GM12873 (cell line): ENCODE data around the gene GSTM4.

Source experiments
- TF ChIP-seq, protein P1 (sequence below): IDR thresholded peaks from 2 replicates; pipeline ENCODE4 v1.5.1; 2012; ENCODE audit warnings: low read depth, mild to moderate bottlenecking, moderate library complexity, low read length, control low read depth; ENCODE audit not compliant: insufficient read depth; ENCODE audit errors: missing control alignments

GSTM4 gene

DNA sequence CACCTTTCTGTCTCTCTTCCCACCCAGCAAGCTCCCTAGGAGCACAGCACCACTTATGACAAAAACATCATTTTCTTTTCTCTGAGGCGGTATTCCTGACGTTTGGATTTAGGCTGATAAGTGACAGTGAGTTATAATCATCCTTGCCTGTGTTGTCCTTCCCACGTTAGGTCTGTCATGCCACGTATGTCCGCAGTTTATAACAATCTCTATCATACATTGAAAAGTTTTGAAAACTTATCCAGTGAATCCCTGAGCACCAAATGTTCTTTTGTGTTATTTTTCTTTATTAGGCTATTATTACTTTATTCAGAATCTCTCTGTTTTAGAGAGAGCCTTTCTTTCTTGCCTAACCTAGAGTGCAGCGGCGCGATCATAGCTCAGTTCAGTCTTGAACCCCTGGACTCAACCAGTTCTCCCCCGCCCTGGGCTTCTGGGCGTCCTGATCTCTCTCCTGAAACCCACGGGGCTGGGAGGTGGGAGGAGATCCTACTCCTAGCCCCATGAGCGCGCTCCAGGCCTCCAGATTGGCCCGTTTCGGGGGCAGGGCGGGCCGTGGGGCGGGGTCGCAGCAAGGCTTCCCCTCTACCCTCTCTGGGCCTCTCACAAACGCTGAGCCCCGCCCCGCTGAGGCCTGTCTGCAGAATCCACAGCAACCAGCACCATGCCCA, 11.7 kb downstream of the GSTM4 start, which contains the start of gene GSTM2:
Gene GSTM2 (plus strand): TSS at position 606 of the 671 bp plus-strand sequence. CDS start 59 bp downstream, at position 665.
- TF ChIP-seq, protein P1, sequence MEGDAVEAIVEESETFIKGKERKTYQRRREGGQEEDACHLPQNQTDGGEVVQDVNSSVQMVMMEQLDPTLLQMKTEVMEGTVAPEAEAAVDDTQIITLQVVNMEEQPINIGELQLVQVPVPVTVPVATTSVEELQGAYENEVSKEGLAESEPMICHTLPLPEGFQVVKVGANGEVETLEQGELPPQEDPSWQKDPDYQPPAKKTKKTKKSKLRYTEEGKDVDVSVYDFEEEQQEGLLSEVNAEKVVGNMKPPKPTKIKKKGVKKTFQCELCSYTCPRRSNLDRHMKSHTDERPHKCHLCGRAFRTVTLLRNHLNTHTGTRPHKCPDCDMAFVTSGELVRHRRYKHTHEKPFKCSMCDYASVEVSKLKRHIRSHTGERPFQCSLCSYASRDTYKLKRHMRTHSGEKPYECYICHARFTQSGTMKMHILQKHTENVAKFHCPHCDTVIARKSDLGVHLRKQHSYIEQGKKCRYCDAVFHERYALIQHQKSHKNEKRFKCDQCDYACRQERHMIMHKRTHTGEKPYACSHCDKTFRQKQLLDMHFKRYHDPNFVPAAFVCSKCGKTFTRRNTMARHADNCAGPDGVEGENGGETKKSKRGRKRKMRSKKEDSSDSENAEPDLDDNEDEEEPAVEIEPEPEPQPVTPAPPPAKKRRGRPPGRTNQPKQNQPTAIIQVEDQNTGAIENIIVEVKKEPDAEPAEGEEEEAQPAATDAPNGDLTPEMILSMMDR = no peak

GRCh38 chr1:109668123-109668775, 12.3 kb downstream of the GSTM4 start:
- TF ChIP-seq, protein P1 = no peak

DNA sequence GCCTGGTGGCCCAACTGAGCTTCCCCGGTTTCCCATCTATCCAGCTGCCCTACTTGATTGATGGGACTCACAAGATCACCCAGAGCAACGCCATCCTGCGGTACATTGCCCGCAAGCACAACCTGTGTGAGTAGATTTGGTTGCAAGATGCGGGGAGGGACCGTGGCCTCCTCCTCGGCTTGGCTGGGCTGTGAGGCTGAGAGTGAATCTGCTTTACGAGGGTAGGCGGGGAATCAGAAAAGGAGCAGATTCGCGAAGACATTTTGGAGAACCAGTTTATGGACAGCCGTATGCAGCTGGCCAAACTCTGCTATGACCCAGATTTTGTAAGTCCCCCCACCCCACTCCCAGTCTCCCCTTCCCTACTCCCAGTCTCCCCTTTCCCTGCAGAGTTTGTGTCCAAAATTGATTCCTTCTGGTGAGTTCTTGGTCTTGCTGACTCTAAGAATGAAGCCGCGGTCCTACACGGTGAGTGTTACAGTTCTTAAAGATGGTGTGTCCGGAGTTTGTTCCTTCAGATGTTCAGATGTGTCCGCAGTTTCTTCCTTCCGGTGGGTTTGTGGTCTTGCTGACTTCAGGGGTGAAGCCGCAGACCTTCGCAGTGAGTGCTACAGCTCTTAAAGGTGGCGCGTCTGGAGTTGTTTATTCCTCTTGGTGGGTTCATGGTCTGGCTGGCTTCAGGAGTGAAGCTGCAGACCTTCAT, 13.5 kb downstream of the GSTM4 start:
- TF ChIP-seq, protein P1 = no peak

DNA sequence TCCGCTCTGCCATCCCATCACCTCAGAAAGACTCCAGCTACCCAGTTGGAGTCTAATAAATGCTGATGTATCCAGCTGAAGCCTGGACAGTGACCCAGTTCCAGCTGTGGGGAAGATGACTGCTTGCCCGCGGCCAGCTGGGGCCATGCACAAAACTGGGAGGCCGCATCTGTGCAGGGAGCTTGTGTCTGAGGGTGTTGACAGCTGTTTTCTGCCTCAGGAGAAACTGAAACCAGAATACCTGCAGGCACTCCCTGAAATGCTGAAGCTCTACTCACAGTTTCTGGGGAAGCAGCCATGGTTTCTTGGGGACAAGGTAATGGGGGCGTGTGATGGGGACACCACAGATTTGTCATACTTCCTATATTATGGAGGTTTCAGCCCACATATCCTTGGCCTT, 15.2 kb downstream of the GSTM4 start:
- TF ChIP-seq, protein P1 = no peak

DNA sequence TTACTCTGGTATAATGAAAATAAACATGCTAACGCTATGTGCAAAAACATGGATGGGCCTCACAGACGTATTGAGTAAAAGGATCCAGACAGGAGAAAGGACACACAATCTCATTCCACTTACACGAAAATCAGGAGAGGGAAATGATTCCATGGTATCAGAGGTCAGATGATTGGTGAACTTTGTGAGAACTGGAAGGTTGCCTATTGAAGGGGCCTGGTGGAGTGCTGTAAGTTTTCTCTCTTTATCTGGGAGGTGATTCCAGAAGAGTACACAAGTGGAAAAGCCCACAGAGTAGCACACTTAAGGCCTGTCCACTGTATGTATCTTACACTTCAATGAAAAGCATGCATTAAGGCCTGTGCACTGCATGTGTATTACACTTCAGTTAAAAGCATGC, 21.6 kb downstream of the GSTM4 start:
- TF ChIP-seq, protein P1 = no peak

DNA sequence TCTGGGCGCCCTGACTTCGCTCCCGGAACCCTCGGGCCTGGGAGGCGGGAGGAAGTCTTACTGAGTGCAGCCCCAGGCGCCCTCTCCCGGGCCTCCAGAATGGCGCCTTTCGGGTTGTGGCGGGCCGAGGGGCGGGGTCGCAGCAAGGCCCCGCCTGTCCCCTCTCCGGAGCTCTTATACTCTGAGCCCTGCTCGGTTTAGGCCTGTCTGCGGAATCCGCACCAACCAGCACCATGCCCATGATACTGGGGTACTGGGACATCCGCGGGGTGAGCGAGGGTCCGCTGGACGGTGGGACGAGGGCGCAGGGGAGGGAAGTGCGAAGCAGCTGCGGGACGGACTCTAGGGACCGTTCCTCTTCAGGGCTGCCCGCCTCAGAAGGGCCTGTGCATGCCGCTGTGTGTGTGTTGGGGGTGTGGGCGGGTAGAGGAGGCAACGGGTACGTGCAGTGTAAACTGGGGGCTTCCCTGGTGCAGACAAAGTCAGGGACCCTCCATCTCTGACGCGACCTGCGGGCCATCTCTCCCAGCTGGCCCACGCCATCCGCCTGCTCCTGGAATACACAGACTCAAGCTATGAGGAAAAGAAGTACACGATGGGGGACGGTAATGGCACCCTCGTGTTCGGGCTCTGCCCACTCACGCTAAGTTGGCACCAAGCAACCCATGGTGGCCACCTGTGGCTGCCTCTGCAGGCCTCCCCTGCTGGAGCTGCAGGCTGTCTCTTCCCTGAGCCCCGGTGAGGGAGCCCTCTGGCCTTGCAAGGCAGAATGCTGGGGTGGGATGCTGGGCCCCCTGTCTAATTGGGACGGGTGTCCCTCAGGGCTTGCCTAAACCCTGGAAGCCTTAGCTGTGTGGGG, 32.0 kb downstream of the GSTM4 start, which contains the start of gene GSTM1:
Gene GSTM1 (plus strand): TSS at position 177 of the 859 bp plus-strand sequence. CDS start 57 bp downstream, at position 234.
- TF ChIP-seq, protein P1 = no peak
